GM12878 (cell line): ENCODE measurements around the gene TMEM150A. TPM values are rescaled to one million over a fixed set of nuclear protein-coding genes. Genes with fewer than 3 reads are reported as not detected.
A peak's percentile ranks its signal among the peaks of the same experiment; 100 is the strongest.

ENCODE experiments used
- ATF7 ChIP-seq: fragments of 450-650 bp; IDR thresholded peaks from 2 replicates; pipeline ENCODE4 v1.6.1; 2016; ENCODE audit warnings: low read depth, mild to moderate bottlenecking
- GABPA ChIP-seq: IDR thresholded peaks from 2 replicates; pipeline ENCODE4 v1.6.1; 2014; ENCODE audit warnings: antibody characterized with exemption, low read depth, mild to moderate bottlenecking, inconsistent platforms
- HDGF ChIP-seq: fragments of 450-650 bp; IDR thresholded peaks from 2 replicates; pipeline ENCODE4 v1.6.1; 2016; ENCODE audit warnings: antibody characterized with exemption
- LARP7 ChIP-seq: fragments of 450-650 bp; IDR thresholded peaks from 2 replicates; pipeline ENCODE4 v1.6.1; 2017; ENCODE audit warnings: mild to moderate bottlenecking
- NRF1 ChIP-seq: conservative IDR thresholded peaks from 2 replicates; pipeline ENCODE4 v1.6.1; 2011; ENCODE audit warnings: mild to moderate bottlenecking, low read depth, low read length, improper control_type of control experiment
- PAX5 ChIP-seq: IDR thresholded peaks from 2 replicates; pipeline ENCODE4 v1.6.1; 2011; ENCODE audit warnings: low read depth, low read length, borderline replicate concordance
- POLR2AphosphoS2 ChIP-seq: IDR thresholded peaks from 2 replicates; pipeline ENCODE4 v1.6.1; 2011; ENCODE audit warnings: low read depth, mild to moderate bottlenecking, low read length, improper control_type of control experiment, moderate library complexity
- POLR2AphosphoS5 ChIP-seq: IDR thresholded peaks from 2 replicates; pipeline ENCODE4 v1.6.1; 2011; ENCODE audit warnings: mild to moderate bottlenecking, low read length, inconsistent platforms
- RELA ChIP-seq: fragments of 450-650 bp; IDR thresholded peaks from 2 replicates; pipeline ENCODE4 v1.8.0; 2014; ENCODE audit warnings: borderline replicate concordance; ENCODE audit not compliant: partially characterized antibody
- SIN3A ChIP-seq: IDR thresholded peaks from 2 replicates; pipeline ENCODE4 v1.6.1; 2012; ENCODE audit warnings: low read depth, low read length, improper control_type of control experiment
- SIX5 ChIP-seq: IDR thresholded peaks from 2 replicates; pipeline ENCODE4 v1.6.1; 2011; ENCODE audit warnings: mild to moderate bottlenecking, low read depth, low read length, moderate library complexity; ENCODE audit not compliant: severe bottlenecking
- SP1 ChIP-seq: IDR thresholded peaks from one replicate; pipeline ENCODE4 v1.6.1; 2011; ENCODE audit warnings: low read depth, low read length
- SREBF1 ChIP-seq: IDR thresholded peaks from 2 replicates; pipeline ENCODE4 v1.6.1; 2012; ENCODE audit warnings: mild to moderate bottlenecking, low read length
- YBX1 ChIP-seq: fragments of 450-650 bp; IDR thresholded peaks from 2 replicates; pipeline ENCODE4 v1.6.1; 2016; ENCODE audit warnings: antibody characterized with exemption
- ZZZ3 ChIP-seq: IDR thresholded peaks from 2 replicates; pipeline ENCODE4 v1.6.1; 2011; ENCODE audit warnings: low read depth; ENCODE audit not compliant: control insufficient read depth, insufficient read length
- polyA plus RNA-seq, 11 experiments: library from polyadenylated mRNA; depleted of rRNA in 4 of 11; unstranded in 6 of 11; stranded (reverse) in 5 of 11; fragments of >200 nt; fragmentation: Nextera tagmentation in 4 of 11; fragmentation: Illumina TruSeq in 1 of 11; extraction: Ambion mirVana in 4 of 11; extraction: Trizol in 1 of 11; gene quantifications; 1 replicate in 1 of 11; 2 replicates in 10 of 11; pipeline versions ENCODE4 v1.2.1 to v1.2.3, GENCODE V29; 2011 to 2016; ENCODE audit warnings: inconsistent platforms in 2 of 11, missing spikeins in 2 of 11, low read depth in 1 of 11
- total RNA-seq, 4 experiments: library from RNA; depleted of rRNA in 3 of 4; stranded (reverse); fragments of >200 nt in 3 of 4; fragmentation: Illumina TruSeq in 1 of 4; extraction: Trizol in 1 of 4; gene quantifications; 2 replicates each; pipeline versions ENCODE4 v1.2.1 to v1.2.3, GENCODE V29; 2013 to 2021
- TF ChIP-seq, protein P1 (sequence below): fragments of 450-650 bp; IDR thresholded peaks from 2 replicates; pipeline ENCODE4 v1.6.1; 2016; ENCODE audit warnings: mild to moderate bottlenecking
- TF ChIP-seq, protein P2 (sequence below): fragments of 450-650 bp; IDR thresholded peaks from 2 replicates; pipeline ENCODE4 v1.6.1; 2017; ENCODE audit warnings: low read depth, mild to moderate bottlenecking, moderate library complexity
- TF ChIP-seq, protein P3 (sequence below): fragments of 450-650 bp; formaldehyde crosslinking; IDR thresholded peaks from 2 replicates; pipeline ENCODE4 v1.5.0; 2022; ENCODE audit warnings: mild to moderate bottlenecking, missing genetic modification characterization
- TF ChIP-seq, protein P4 (sequence below): IDR thresholded peaks from 2 replicates; pipeline ENCODE4 v1.6.1; 2011; ENCODE audit warnings: mild to moderate bottlenecking, low read depth, low read length, moderate library complexity; ENCODE audit not compliant: insufficient replicate concordance

Gene TMEM150A
- total and polyA plus RNA-seq, 10 of the 15 experiments (the other 5 are each of a cell fraction or from before 2014, with no cell fraction given), result 0.45 to 4.4 (median 2.6) TPM

DNA sequence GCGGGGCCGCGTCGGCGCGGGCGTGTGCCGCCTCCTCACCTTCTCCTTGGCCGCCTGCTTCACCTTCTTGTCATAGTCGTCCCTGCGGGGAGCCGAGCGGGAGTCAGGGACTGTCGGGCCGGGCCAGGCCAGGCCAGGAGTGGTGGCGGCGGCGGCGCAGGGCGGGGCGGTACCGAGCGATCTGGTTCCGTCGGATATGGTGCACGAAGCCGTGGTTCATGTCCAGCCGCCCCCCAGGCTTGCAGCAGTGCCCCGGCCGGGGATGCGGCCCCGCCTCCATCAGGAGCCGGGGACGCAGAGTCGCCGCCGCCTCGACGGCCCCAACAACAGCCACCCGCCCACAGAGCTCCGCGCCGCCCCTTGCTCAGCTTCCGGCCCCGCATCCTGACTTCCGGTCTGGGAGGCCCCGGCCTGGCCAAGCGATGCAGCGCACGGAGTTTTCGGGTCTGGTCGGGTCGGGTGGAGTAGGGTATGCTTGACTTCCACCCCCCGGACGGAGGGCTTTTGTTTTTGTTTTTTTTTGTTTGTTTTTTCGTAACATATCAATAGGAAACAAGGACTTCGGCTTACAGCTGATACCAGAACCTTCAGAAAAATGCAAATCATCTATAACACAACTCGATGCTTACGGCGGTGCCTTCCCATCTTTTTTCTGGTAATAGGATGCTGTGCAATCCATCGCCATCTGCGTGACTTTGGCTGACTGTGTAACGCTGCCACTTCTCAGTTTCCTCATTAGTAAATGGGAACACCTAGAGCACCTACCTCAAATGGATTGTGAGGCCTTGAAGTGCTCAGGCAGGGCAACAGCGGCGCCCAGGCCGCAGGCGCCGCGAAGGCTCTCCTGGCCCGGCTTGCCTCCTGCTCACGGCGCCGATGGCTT lies 9.4 kb upstream of the TMEM150A start, which contains the start of gene C2orf68 (continued):
- TF ChIP-seq POLR2AphosphoS2 (peak; percentile 81), NRF1 (no peak), ZZZ3 (peak; percentile 61), SIN3A (0 out of 2 replicates have a peak, but pooled peaks have one; percentile 19), LARP7 (peak; percentile 93), POLR2AphosphoS5 (peak; percentile 89), HDGF (no peak), SREBF1 (no peak), ATF7 (no peak), YBX1 (no peak), RELA (peak; percentile 21), PAX5 (0 out of 2 replicates have a peak, but pooled peaks have one; percentile 14), SP1 (peak; percentile 54), SIX5 (peak; percentile 45), GABPA (peak; percentile 93)
- TF ChIP-seq, protein P1, sequence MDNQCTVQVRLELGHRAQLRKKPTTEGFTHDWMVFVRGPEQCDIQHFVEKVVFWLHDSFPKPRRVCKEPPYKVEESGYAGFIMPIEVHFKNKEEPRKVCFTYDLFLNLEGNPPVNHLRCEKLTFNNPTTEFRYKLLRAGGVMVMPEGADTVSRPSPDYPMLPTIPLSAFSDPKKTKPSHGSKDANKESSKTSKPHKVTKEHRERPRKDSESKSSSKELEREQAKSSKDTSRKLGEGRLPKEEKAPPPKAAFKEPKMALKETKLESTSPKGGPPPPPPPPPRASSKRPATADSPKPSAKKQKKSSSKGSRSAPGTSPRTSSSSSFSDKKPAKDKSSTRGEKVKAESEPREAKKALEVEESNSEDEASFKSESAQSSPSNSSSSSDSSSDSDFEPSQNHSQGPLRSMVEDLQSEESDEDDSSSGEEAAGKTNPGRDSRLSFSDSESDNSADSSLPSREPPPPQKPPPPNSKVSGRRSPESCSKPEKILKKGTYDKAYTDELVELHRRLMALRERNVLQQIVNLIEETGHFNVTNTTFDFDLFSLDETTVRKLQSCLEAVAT, result peak; percentile 98
- TF ChIP-seq, protein P2, sequence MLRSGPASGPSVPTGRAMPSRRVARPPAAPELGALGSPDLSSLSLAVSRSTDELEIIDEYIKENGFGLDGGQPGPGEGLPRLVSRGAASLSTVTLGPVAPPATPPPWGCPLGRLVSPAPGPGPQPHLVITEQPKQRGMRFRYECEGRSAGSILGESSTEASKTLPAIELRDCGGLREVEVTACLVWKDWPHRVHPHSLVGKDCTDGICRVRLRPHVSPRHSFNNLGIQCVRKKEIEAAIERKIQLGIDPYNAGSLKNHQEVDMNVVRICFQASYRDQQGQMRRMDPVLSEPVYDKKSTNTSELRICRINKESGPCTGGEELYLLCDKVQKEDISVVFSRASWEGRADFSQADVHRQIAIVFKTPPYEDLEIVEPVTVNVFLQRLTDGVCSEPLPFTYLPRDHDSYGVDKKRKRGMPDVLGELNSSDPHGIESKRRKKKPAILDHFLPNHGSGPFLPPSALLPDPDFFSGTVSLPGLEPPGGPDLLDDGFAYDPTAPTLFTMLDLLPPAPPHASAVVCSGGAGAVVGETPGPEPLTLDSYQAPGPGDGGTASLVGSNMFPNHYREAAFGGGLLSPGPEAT, result peak; percentile 90
- TF ChIP-seq, protein P3, sequence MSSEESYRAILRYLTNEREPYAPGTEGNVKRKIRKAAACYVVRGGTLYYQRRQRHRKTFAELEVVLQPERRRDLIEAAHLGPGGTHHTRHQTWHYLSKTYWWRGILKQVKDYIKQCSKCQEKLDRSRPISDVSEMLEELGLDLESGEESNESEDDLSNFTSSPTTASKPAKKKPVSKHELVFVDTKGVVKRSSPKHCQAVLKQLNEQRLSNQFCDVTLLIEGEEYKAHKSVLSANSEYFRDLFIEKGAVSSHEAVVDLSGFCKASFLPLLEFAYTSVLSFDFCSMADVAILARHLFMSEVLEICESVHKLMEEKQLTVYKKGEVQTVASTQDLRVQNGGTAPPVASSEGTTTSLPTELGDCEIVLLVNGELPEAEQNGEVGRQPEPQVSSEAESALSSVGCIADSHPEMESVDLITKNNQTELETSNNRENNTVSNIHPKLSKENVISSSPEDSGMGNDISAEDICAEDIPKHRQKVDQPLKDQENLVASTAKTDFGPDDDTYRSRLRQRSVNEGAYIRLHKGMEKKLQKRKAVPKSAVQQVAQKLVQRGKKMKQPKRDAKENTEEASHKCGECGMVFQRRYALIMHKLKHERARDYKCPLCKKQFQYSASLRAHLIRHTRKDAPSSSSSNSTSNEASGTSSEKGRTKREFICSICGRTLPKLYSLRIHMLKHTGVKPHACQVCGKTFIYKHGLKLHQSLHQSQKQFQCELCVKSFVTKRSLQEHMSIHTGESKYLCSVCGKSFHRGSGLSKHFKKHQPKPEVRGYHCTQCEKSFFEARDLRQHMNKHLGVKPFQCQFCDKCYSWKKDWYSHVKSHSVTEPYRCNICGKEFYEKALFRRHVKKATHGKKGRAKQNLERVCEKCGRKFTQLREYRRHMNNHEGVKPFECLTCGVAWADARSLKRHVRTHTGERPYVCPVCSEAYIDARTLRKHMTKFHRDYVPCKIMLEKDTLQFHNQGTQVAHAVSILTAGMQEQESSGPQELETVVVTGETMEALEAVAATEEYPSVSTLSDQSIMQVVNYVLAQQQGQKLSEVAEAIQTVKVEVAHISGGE (CRISPR knock-in tag), result no peak
- TF ChIP-seq, protein P4, sequence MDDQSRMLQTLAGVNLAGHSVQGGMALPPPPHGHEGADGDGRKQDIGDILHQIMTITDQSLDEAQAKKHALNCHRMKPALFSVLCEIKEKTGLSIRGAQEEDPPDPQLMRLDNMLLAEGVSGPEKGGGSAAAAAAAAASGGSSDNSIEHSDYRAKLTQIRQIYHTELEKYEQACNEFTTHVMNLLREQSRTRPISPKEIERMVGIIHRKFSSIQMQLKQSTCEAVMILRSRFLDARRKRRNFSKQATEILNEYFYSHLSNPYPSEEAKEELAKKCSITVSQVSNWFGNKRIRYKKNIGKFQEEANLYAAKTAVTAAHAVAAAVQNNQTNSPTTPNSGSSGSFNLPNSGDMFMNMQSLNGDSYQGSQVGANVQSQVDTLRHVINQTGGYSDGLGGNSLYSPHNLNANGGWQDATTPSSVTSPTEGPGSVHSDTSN, result no peak
